ENCODE results near the gene PDCD4. TPM values are rescaled to one million over a fixed set of nuclear protein-coding genes. Genes with fewer than 3 reads are reported as not detected.

The PDCD4 gene
- total RNA-seq, 4 donors from 2014 or later, result 6.4 to 15.6 (median 9.8) TPM

DNA sequence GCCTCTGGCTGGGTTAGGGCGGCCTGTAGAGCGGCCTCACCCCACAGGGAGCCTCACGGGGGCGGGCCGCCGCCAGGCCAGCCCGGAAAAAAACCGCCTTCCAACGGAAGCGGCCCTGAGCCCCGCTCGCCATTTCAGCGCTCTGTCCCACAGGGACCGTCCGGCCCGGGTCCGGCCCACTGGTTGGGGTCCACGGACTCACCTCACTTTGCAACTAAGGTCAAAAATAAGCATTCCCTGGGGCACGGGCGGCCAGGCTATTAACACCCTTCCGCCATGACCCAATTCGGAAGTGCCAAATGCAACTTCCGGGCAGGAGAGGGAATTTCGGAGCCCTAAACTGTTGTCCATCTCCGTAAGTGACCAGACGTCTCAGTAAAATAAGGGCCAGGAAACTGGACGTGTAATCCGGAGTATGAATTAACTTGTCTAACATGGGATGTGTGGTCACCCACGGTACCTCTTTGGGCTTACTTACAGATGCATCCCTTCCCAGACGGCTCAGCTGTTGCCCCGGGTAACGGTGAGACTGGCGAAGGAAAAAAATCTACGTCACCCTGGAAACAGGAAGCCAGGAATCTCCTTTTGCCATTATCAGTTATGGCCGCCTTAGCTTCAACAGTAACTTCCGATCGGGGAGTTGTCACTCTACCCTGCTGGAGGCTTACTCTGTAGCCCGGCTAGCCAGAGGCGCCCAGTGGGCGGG lies 47.1 kb downstream of the PDCD4 start, which contains the start of gene BBIP1:
TSS of gene BBIP1 (minus strand) at position 538 of the 706 bp plus-strand sequence. CDS start 1,023 bp downstream, outside the sequence.
- H3K4me3 ChIP-seq, result peak within 1 kb of the TSS; percentile 73 to 96 (median 92)
- H3K36me3 ChIP-seq, result no peaks in the 10 kb centered on the region
- in situ Hi-C loops (cut with MboI; ENCODE audit: low sequenced_read_pairs in 4 of 4) (loop anchor here in 1 of 4 donors (25.0 kb wide), 1 partner anchor 606 kb away; the partner anchor contains the start of gene SMNDC1), intact Hi-C loops (cut with DNase I; ENCODE audit: low total_unique reads) (loop anchor here (2.0 kb wide), 1 partner anchor 48 kb away; the partner anchor contains the start of gene PDCD4)
- TF ChIP-seq, protein P1, sequence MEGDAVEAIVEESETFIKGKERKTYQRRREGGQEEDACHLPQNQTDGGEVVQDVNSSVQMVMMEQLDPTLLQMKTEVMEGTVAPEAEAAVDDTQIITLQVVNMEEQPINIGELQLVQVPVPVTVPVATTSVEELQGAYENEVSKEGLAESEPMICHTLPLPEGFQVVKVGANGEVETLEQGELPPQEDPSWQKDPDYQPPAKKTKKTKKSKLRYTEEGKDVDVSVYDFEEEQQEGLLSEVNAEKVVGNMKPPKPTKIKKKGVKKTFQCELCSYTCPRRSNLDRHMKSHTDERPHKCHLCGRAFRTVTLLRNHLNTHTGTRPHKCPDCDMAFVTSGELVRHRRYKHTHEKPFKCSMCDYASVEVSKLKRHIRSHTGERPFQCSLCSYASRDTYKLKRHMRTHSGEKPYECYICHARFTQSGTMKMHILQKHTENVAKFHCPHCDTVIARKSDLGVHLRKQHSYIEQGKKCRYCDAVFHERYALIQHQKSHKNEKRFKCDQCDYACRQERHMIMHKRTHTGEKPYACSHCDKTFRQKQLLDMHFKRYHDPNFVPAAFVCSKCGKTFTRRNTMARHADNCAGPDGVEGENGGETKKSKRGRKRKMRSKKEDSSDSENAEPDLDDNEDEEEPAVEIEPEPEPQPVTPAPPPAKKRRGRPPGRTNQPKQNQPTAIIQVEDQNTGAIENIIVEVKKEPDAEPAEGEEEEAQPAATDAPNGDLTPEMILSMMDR (IDR thresholded peaks at IDR 0.05 in 4 of 5, conservative IDR thresholded peaks at IDR 0.05 in 1 of 5), result peak in 1 of 5 experiments; percentile 1
- peak; percentile 61 to 63 for TF ChIP-seq POLR2A (IDR thresholded peaks at IDR 0.05)
- H3K27me3 ChIP-seq, result no peaks in the 10 kb centered on the region
- peak within 1 kb of the TSS; percentile 95 to 100 (median 98) for H3K27ac ChIP-seq
- H3K4me1 ChIP-seq, result peaks cover 37 to 45% of the 10 kb centered on the region in 2 donors
- ATAC-seq, result peak; percentile 89 to 92
- H3K9me3 ChIP-seq, result no peaks in the 10 kb centered on the region
- DNase-seq, result no peak

DNA sequence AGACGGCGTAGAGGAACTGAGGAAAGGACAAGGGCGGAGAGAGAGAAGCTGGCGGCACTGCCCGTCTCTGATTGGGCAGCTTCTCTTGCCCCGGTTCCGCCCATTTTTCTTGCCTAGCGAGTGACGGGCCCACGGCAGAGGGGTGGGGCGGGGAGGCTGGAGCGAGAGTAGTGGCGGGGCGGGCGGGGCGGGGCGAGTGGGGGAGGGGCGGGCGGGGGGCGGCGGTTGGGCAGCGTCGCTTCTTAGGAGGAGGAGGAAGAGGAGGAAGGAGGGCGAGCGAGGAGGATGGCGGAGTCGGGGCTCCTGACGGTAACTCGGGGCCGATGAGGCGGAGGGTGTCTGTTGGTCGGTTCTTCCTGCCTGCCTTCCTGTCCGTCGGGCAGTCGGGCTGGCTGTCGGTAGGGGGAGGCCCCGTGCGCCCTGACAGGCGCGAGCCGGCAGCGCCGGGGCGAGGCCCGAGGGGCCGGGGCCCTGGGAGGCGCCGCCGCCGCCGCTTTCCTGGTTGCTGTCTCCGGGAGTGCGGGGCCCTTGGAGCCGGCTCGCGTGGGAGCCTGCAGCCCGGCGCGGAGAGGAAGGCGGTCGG lies 47.7 kb downstream of the PDCD4 start, which contains the start of gene SHOC2:
TSS of gene SHOC2 (plus strand) at position 256 of the 583 bp plus-strand sequence. CDS start 44,755 bp downstream, outside the sequence.
- ATAC-seq, result peak; percentile 9 to 31
- intact Hi-C loops (cut with DNase I; ENCODE audit: low total_unique reads) (loop anchor here (2.0 kb wide), 1 partner anchor 49 kb away; the partner anchor contains the start of gene PDCD4), in situ Hi-C loops (cut with MboI; ENCODE audit: low sequenced_read_pairs in 4 of 4) (loop anchor here in 1 of 4 donors (25.0 kb wide), 1 partner anchor 607 kb away; the partner anchor contains the start of gene SMNDC1)
- H3K27me3 ChIP-seq, result no peaks in the 10 kb centered on the region
- peak; percentile 90 to 91 for TF ChIP-seq POLR2A (IDR thresholded peaks at IDR 0.05)
- TF ChIP-seq, protein P1 (IDR thresholded peaks at IDR 0.05 in 4 of 5, conservative IDR thresholded peaks at IDR 0.05 in 1 of 5), result peak in 1 of 5 experiments; percentile 15
- peak; percentile 99 to 100 for DNase-seq
- peaks cover 43 to 52% of the 10 kb centered on the region in 2 donors for H3K4me1 ChIP-seq
- H3K36me3 ChIP-seq, result no peaks in the 10 kb centered on the region
- no peaks in the 10 kb centered on the region for H3K9me3 ChIP-seq
- peak within 1 kb of the TSS; percentile 73 to 96 (median 92) for H3K4me3 ChIP-seq
- peak within 1 kb of the TSS; percentile 95 to 100 (median 98) for H3K27ac ChIP-seq

DNA sequence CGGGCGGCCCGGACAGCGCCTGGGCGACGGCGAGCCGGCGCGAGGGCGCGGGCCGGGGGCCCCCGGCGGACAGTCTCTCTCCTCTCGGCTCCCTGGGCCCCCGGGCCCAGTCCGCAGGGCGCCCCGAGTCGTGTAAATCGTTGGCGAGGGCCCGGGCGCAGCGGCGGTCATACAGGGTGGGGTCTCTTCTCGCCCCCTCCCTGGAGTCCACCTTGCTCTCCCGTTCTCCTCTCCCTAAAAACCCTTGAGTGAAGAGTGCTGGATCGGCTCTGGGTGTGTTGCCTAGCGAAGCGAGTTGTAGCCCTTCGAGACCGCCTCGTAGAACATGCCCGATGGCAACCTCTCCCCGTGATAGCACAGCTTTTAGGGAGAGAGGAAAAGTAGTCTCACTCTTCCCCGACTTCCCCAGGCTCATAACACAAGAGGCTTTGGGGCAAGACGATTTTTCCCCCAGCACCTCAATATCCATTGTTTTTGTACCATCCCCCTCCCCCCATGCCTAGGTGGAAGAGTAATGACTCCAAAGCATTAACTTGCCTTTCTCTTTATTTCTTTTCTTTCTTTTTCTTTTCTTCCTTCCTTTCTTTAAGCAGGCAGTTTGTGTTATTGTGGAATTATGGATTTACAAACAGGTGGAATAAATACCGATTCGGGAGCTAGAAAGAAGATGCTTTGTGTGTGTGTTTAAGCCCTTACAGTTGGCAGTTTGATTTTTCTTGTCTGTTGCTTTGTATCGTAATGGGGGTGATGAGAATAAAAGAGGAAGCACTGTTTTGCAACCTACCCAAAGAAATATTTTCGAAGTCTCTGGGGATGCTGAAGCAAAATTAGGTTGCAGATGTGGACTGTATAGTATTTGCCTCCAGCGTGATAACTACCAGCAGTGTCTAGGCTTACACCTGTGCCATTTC lies 48.5 kb downstream of the PDCD4 start:
- no peaks in the 10 kb centered on the region for H3K36me3 ChIP-seq
- peak overlapping the region; percentile 73 to 96 (median 86) for H3K4me3 ChIP-seq
- intact Hi-C loops (cut with DNase I; ENCODE audit: low total_unique reads) (loop anchor here (2.0 kb wide), 1 partner anchor 49 kb away; the partner anchor contains the start of gene PDCD4), in situ Hi-C loops (cut with MboI; ENCODE audit: low sequenced_read_pairs in 4 of 4) (loop anchor here in 1 of 4 donors (25.0 kb wide), 1 partner anchor 608 kb away; the partner anchor contains the start of gene SMNDC1)
- ATAC-seq (peak; percentile 3 to 6), DNase-seq (peak; percentile 13 to 28)
- TF ChIP-seq POLR2A (IDR thresholded peaks at IDR 0.05), result no peak
- TF ChIP-seq, protein P1 (IDR thresholded peaks at IDR 0.05 in 4 of 5, conservative IDR thresholded peaks at IDR 0.05 in 1 of 5), result no peak
- peak overlapping the region; percentile 95 to 100 (median 98) for H3K27ac ChIP-seq
- no peaks in the 10 kb centered on the region for H3K9me3 ChIP-seq
- peaks cover 46 to 54% of the 10 kb centered on the region in 2 donors for H3K4me1 ChIP-seq
- H3K27me3 ChIP-seq, result no peaks in the 10 kb centered on the region

Data from gastrocnemius medialis (tissue), 4 donors.